GM21381 (cell line): Measurements from ENCODE around the gene CLEC17A.
"Not testable (repeated sequence)": the region's sequence is repeated elsewhere in the genome, so short reads cannot be mapped to it uniquely, and the experiment has no call there.

Experiments
- ATAC-seq: cut with Tn5 transposase; IDR thresholded peaks from one replicate; pipeline ENCODE4 v1.9.1; 2021; ENCODE audit warnings: mild to moderate bottlenecking, moderate library complexity; ENCODE audit not compliant: unreplicated experiment

Gene CLEC17A

GRCh38 chr19:14582894-14583340, at the start of gene CLEC17A:
TSS of gene CLEC17A (plus strand) at chr19:14583084. CDS start at chr19:14583161, 77 bp downstream.
- ATAC-seq: peak; percentile 33

GRCh38 chr19:14533450-14533849, 49.4 kb upstream of the CLEC17A start:
- no peak for ATAC-seq

DNA sequence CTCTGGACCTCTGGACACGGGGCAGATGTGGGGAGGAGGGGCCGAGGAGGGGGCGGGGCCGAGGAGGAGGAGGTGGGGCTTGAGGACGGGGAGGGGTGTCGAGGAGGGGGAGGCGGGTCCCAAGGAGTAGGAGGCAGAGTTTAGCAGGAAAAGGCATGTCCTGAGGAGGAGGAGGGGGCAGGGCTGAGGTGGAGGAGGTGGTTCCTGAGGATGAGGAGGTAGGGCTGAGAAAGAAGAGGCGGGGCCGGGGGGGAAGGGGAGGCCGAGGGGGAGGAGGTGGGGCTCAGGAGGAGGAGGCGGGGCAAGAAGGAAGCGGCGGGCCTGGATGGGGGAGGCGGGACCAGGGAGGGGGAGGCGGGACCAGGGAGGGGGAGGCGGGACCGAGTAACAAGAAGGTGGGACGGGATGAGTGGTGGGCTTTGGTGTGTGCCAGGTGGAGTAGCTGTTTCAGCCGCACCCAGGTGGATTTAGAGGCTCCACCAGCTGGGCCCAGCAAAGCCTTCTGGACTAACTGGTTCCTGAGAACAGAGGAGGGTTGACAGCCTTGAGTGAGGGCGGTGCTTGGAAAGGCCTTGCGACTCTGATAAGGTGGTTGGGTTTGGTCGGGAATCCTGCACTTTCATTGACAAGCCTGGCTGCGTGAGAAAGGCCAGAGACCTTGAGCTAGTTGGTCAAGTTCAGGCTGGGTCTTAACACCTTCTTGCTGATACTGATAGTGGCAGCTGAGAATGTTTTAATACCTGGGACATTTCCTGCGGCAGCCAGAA, 45.8 kb upstream of the CLEC17A start:
- no peak for ATAC-seq

DNA sequence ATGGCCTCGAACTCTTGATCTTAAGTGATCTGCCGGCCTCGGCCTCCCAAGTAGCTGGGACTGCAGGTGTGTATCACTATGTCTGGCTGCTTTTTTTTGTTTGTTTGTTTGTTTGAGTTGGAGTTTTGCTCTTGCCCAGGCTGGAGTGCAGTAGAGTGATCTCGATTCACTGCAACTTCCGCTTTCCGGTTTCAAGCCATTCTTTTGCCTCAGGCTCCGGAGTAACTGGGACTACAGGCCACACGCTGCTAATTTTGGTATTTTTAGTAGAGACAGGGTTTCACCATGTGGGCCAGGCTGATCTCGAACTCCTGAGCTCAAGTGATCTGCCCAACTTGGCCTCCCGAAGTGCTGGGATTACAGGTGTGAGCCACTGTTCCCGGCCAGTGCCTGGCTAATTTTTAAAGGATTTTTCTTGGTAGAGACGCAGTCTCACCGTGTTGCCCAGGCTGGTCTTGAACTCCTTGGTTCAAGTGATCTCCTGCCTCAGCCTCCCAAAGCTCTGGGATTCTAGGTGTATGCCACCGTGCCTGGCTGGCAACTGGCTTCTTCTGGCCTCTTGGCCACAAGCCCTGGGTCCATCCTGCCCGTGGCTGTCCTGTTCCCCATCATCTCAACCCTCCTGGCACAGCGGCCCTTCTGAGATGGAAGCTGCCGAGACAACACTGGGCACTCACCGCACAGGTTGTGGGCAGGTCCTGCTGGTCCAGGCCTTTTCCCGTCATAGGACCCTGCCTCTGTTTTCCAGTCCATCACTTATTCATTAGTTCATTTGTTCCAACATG, 42.0 kb upstream of the CLEC17A start:
- ATAC-seq: no peak

- ATAC-seq: not testable (repeated sequence)
Measured at GRCh38 chr19:14541979-14542378, 40.9 kb upstream of the CLEC17A start.

DNA sequence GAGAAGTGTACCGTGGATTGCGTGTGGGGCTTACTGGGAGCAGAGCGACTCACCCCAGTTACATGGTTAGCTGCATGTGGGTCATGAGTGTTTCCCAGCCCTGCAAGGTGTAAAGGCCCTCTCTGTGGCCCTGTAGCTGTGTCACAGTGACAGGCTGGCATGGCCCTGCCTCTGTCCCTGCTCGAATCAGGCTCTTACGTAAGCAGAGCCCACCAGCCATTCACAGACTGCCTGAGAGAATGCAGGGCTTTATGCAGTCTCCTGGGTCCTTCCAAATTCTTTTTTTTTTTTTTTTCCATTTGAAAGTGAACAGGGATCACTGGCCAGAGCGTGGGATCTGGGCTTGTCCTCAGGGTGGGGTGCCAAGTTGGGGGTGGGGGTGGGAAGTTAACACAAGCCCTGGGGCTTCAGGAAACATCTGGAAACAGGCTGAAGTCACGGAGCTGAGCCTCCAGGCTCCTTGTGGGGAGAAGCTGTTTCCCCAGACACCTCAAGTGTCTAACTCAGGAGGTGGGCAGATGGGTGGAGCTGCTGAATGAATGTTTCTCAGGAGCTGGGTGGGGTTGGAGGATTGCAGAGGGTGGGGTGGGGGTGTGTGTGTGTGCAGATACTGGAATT, 40.1 kb upstream of the CLEC17A start:
- ATAC-seq: no peak

DNA sequence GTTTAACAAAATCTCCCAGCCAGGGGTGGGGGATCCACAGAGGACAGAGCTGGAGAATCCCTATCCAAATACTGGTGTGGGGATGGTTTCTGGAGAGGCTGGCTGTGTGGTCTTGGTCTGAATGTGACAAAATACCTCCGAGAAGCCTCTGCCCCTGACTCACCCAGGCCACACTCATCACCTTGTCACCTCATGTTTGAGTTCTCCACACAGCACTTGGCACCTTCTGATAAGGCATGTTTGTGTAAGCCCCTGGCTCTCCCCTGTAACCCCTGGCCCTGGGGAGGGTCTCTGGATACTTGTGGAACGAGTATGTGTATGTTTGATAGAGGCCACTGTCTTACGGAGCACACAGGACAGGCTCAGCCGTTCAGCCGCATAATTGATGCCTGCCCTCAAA, 38.8 kb upstream of the CLEC17A start:
- ATAC-seq: no peak

GRCh38 chr19:14544977-14545715, 37.7 kb upstream of the CLEC17A start:
- ATAC-seq: no peak

DNA sequence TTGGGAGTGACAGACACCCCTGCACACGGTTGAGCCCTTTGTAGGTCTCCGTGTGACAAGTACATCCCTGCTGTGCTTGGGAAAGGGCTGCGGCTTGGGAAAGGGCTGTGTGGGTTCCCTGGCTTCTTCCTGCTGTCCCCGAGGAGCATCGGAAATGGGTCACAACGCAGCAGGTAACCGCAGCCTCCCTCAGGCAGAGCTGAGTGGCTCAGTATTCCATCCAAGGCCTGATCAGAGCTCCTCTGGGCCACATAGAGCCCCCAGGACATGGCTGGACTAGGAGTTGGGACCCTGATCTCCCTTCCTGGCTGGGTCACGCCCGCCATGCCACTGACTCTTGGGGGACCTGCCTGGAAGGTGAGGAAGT, 37.2 kb upstream of the CLEC17A start:
- no peak for ATAC-seq

- no peak for ATAC-seq
Measured at GRCh38 chr19:14550201-14550754, 32.6 kb upstream of the CLEC17A start.

- not testable (repeated sequence) for ATAC-seq
Measured at GRCh38 chr19:14551134-14552005, 31.5 kb upstream of the CLEC17A start.

GRCh38 chr19:14552006-14552360, 30.9 kb upstream of the CLEC17A start:
- not testable (repeated sequence) for ATAC-seq

DNA sequence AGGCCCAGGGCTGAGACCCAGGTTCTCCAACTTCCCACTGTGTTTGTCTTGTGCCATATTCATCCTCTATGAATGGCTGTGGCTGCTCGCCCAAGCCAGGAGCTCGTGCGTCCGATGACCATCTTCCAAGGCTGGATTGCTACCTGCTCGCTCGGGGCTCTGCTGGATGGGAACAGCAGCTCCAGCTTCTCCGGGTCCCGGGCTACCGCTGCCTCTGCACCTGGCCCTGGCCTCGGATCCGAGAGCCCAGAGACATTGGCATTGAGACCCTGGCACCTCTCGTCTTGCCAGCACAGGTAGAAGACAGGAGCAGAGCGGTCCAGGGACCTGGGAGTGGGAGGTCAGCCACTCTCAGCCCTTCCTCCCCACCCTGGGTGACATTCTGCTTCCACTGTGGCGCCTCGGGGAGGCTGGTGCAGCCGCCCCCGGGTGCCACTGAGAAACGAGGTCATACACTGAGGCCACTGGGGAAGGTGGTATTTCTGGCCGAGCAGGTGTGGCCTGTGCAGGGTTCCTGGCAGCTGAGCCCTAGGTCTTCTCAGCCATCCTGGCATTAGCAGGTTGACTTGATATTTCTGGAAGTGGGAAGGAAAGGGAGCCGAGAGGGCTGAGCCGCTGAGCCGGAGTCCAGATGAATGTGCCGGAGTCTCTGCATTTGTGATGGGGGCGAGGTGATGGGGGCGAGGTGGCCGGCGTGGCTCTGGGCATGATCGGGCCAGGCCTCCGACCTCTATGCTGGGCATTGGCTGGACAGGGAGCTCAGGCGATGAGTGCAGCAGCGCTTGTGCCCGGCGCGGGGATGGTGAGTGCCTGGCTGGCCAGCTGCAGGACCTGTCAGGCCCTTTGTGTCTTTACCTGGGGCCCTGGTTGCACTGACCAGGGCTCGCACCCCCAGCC, 29.6 kb upstream of the CLEC17A start:
- no peak for ATAC-seq

GRCh38 chr19:14553939-14554243, 29.0 kb upstream of the CLEC17A start:
- ATAC-seq: no peak

DNA sequence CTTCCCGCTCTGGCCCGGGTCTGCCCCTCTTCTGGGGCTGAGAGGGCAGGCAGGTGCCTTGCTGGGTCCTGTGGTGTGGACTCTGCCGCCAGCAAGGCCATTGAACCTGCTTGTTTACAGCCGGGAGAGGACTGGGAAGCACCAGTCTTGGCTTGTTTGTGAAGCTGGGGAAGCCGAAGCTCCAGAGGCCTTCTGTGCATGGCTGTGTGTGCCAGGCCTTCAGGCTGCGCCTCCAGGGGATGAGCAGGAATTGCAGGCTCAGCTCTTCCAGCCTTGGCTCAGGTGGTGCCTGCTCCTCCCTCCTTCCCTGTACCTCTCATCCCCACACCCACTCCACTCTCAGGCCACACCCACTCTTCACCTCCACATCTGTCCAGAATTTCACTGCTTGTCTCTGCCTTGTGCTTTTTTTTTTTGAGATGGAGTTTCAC, 28.5 kb upstream of the CLEC17A start:
- ATAC-seq: no peak

DNA sequence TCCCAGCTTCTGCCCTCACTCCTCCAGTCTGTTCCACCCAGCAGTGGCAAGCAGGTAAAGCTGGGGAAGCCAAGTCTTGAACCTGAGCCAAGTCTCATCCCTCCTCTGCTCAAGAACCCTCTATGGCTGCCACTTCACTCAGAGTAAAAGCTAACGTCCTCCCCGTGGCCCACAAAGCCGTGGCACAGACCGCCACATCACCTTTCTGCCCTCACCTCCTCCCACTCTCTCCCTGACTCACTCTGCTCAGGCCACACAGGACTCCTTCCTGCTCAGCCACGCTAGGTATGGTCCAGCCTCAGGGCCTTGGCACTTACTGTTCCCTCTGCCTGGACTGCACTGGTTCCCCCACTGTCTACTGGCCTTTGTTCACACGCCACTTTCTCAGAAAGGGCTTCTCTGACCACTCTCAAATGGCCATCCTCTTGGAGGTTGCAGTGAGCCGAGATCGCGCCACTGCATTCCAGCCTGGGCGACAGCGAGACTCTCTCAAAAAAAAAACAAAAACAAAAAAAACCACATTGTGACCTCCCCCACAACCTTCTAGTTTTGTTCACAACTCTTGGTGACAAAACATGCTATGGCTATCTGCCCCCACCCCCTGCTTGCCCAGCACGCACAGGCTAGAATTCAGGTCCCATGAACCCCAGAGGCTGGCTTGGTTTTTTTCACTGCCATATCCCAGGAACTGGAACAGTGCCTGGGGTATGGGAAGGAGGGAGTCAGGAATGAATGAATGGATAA, 26.8 kb upstream of the CLEC17A start:
- no peak for ATAC-seq

DNA sequence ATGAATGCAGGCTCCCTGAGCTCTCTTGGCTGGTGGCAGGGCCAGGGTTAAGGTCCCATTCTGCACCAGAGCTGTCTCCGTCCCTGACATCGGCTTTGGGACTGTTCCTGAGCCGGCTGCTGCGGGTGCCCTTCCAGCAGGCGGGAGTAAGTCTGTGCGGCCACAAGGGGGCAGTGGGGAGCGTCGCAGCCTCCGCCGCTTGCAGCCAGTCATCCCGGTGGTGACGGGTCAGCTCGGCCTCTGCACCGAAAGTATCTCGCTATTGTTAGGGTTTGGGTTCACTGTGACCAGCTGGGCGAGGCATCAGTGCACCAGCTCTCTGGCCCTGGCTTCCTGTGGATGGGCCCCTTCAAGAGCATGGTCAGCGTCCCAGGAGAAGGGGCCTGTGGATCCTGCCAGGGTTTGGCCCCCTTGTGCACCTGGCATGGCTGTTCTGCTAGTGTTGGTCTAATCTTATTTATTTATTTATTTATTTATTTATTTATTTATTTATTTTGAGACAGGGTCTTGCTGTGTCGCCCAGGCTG, 26.2 kb upstream of the CLEC17A start:
- ATAC-seq: peak; percentile 62
